GM18507 (cell line): ENCODE measurements around the gene SAPCD2.
A peak's percentile ranks its signal among the peaks of the same experiment; 100 is the strongest.

ENCODE experiments used
- DNase-seq: peaks from one replicate; pipeline ENCODE4 v3.0.0; 2011; ENCODE audit warnings: low read depth; ENCODE audit not compliant: insufficient read length; ENCODE audit errors: extremely low spot score
- FAIRE-seq: peaks from 2 replicates; lab custom pipeline; 2011; peaks lifted over from hg19 to GRCh38; lab: Jason Lieb, UNC

The SAPCD2 gene

GRCh38 chr9:137026828-137027227, 43.5 kb downstream of the SAPCD2 start:
- FAIRE-seq (no peak), DNase-seq (no peak)

GRCh38 chr9:137026384-137026783, 44.0 kb downstream of the SAPCD2 start:
- no peak for DNase-seq
- no peak for FAIRE-seq

GRCh38 chr9:137025517-137025966, 44.8 kb downstream of the SAPCD2 start:
- DNase-seq = no peak
- FAIRE-seq = no peak

- no peak for DNase-seq
- FAIRE-seq = no peak
Measured at GRCh38 chr9:137023583-137023991, 46.8 kb downstream of the SAPCD2 start.

- DNase-seq = no peak
- FAIRE-seq = no peak
Measured at GRCh38 chr9:137023157-137023556, 47.2 kb downstream of the SAPCD2 start.

- FAIRE-seq (no peak), DNase-seq (no peak)
Measured at GRCh38 chr9:137022662-137023008, 47.7 kb downstream of the SAPCD2 start.

GRCh38 chr9:137021979-137022661, 48.2 kb downstream of the SAPCD2 start:
- DNase-seq (no peak), FAIRE-seq (peak; percentile 89)

GRCh38 chr9:137021568-137021978, 48.8 kb downstream of the SAPCD2 start:
- FAIRE-seq = no peak
- DNase-seq = no peak

- no peak for FAIRE-seq
- no peak for DNase-seq
Measured at GRCh38 chr9:137020771-137021567, 49.4 kb downstream of the SAPCD2 start.

GRCh38 chr9:137019891-137020683, 50.3 kb downstream of the SAPCD2 start:
- FAIRE-seq = no peak
- DNase-seq = no peak

GRCh38 chr9:137018761-137019559, 51.4 kb downstream of the SAPCD2 start:
- FAIRE-seq = no peak

GRCh38 chr9:137017791-137018497, 52.4 kb downstream of the SAPCD2 start:
- DNase-seq (no peak), FAIRE-seq (no peak)

More at GRCh38 chr9:137018761-137019559, 51.4 kb downstream of the SAPCD2 start:
- no peak for DNase-seq

- FAIRE-seq (no peak), DNase-seq (no peak)
Measured at GRCh38 chr9:137017071-137017470, 53.3 kb downstream of the SAPCD2 start.

- DNase-seq = no peak
- no peak for FAIRE-seq
Measured at GRCh38 chr9:137016436-137016835, 53.9 kb downstream of the SAPCD2 start.

- FAIRE-seq (no peak), DNase-seq (no peak)
Measured at GRCh38 chr9:137015976-137016375, 54.4 kb downstream of the SAPCD2 start.

- no peak for FAIRE-seq
Measured at GRCh38 chr9:137015540-137015930, 54.8 kb downstream of the SAPCD2 start.

GRCh38 chr9:137014776-137015539, 55.4 kb downstream of the SAPCD2 start:
- DNase-seq (no peak), FAIRE-seq (no peak)

More at GRCh38 chr9:137015540-137015930, 54.8 kb downstream of the SAPCD2 start:
- DNase-seq = no peak

- FAIRE-seq (no peak), DNase-seq (no peak)
Measured at GRCh38 chr9:137014166-137014565, 56.2 kb downstream of the SAPCD2 start.
